Type B pancreatic cell (in vitro differentiated cells): ENCODE data around the gene SPATA31A1. TPM values are rescaled to one million over a fixed set of nuclear protein-coding genes. Genes with fewer than 3 reads are reported as not detected.
"Not testable (repeated sequence)": the region's sequence is repeated elsewhere in the genome, so short reads cannot be mapped to it uniquely, and the experiment has no call there.

ENCODE experiments used
- DNase-seq: peaks from one replicate; pipeline ENCODE4 v3.0.0; 2021; ENCODE audit warnings: mixed read lengths; ENCODE audit not compliant: unreplicated experiment; ENCODE audit errors: extremely low spot score
- H3K27ac Mint-ChIP-seq: 2 replicates; pipeline ENCODE4 v1.8.0; 2021; ENCODE audit warnings: mild to moderate bottlenecking, mixed read lengths
- H3K27me3 Mint-ChIP-seq: 2 replicates; pipeline ENCODE4 v1.8.0; 2021; ENCODE audit warnings: mixed read lengths
- H3K36me3 Mint-ChIP-seq: 2 replicates; pipeline ENCODE4 v1.8.0; 2021; ENCODE audit warnings: mixed read lengths
- H3K4me1 Mint-ChIP-seq: one replicate; pipeline ENCODE4 v1.8.0; 2021; ENCODE audit warnings: mixed read lengths; ENCODE audit not compliant: unreplicated experiment
- H3K4me3 Mint-ChIP-seq: 2 replicates; pipeline ENCODE4 v1.8.0; 2021; ENCODE audit warnings: mild to moderate bottlenecking, mixed read lengths
- H3K9me3 Mint-ChIP-seq: 2 replicates; pipeline ENCODE4 v1.8.0; 2021; ENCODE audit warnings: mixed read lengths
- long read RNA-seq: library from polyadenylated mRNA; unstranded; transcript quantifications from one replicate; pipeline ENCODE4 v2.0.0, GENCODE V29; 2020
- total RNA-seq: library from RNA; stranded (reverse); gene quantifications from 2 replicates; pipeline ENCODE4 v1.2.1, GENCODE V29; 2021; ENCODE audit warnings: low replicate concordance

SPATA31A1 gene
- not detected in 2 replicates for total RNA-seq
- long read RNA-seq = 0 reads

DNA sequence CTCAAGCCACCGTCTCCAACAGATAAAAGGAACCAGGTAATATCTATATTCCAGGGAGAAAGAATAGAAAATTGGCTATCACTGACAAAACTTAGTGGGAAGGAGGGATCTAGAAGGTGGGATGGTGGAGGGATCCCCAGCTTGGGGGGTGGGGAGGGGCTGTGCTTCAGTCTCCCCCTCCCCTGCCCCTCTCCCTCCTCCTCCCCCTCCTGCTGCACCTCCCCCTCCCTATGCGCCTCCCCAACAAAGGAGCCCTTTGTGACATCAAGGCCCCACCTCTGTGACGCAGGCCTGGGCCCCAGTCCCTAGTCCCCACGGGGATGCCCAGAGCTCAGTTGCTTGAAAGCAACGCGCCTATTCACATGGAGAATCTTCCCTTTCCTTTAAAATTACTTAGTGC is at the start of gene SPATA31A1:
Gene SPATA31A1 (plus strand): TSS at position 301 of the 400 bp plus-strand sequence. CDS start 62 bp downstream, at position 363.
- DNase-seq, H3K9me3 Mint-ChIP-seq, H3K4me3 Mint-ChIP-seq, H3K27ac Mint-ChIP-seq, H3K4me1 Mint-ChIP-seq, H3K36me3 Mint-ChIP-seq, H3K27me3 Mint-ChIP-seq: not testable (repeated sequence)

DNA sequence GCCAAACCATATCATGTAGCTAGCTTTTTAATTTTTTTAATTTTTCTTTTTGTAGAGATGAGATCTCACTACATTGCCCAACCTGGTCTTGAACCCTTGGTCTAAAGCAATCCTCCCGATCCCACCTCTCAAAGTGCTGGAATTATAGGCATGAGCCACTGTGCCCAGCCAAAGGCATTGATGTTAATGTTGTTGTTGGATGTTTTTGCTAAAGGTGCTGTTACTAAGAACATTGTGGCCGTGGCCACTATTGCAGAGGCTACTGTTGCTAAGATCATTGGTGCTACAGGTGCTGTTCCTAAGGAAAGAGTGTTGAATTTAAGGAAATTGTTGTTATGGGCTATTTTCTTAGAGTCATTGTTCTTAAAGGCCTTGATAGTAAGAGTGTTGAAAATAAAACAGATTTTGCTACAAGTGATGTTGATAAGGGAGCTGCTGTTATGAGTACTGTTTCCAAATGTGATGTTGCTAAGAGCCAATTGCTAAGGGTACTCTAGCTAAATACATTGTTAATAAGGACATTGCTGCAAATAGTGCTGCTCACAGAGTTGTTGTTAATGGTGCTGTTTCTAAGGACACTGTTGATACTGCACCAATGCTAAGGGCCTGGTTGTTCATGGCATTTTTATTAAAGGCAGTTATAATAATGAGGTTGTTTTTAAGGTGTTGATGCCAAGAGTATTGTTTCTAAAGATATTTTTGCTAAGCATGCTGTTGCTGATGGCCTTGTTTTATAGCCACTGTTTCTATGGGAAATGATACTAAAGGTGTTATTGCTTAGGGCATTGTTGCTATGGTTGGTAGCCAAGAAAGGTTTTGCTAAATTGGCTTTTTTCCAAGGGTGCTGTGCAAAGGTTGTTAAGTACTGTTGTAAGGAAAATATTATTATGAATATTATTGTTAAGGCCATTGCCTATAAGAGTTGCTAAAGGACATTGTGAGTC is 52.1 kb downstream of the SPATA31A1 start:
- not testable (repeated sequence) for H3K27me3 Mint-ChIP-seq, H3K9me3 Mint-ChIP-seq, H3K4me3 Mint-ChIP-seq, DNase-seq, H3K4me1 Mint-ChIP-seq, H3K27ac Mint-ChIP-seq, H3K36me3 Mint-ChIP-seq

DNA sequence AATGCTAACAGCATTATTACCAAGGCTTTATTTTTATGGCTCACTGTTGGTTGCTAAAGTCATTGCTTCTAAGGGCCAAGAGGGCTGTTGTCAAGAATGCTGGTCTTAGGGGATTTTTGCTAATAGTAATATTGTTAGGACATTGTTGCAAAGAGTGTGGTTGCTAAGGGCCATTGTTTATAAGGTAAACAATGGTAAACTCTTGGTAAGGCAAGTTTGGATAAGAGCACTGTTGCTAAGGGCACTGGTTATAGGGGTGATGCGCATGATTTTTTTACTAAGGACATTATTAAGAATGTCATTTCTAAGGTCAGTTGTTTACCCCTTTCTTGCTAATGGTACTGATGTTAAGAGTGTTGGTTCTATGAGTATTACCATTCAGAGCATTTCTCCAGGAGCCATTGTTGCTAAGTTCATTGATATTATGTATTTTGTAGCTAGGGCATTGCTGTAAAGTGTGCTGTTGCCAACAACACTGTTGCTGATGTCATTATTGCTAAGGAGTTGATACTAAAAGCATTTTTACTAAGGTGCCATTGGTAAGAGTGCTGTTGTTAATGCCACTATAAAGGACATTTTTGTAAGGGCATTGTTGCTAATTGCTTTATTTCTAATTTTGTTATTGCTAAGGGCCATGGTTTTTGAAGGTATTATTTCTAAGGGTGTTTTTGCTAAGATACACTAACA is 55.9 kb downstream of the SPATA31A1 start:
- H3K36me3 Mint-ChIP-seq, DNase-seq, H3K27ac Mint-ChIP-seq, H3K4me3 Mint-ChIP-seq, H3K9me3 Mint-ChIP-seq, H3K4me1 Mint-ChIP-seq, H3K27me3 Mint-ChIP-seq: not testable (repeated sequence)

Other genes starting within 250 kb of the SPATA31A1 start
- 3.1 and 21.1 TPM in 2 replicates for gene CNTNAP3, start 67.5 kb upstream of the SPATA31A1 start, total RNA-seq